ENCODE data around the gene ELP2.
"Not testable (repeated sequence)": the region's sequence is repeated elsewhere in the genome, so short reads cannot be mapped to it uniquely, and the experiment has no call there.

ELP2 gene

DNA sequence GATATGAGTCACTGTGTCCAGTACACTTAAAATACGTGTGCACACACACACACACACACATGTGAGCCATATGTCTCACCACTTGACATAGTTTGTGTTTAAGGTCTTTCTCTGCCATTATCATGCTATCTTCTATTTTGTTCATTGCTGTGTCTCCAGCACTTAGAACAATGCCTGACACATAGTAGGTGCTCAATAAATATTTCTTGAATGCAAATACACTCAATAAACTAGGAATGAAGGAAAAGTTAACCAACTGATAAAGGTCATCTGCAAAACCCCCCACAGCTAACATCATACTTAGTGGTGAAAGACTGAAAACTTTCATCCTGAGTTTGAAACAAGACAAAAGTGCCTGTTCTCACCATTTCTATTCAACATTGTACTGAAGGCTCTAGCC is 62.0 kb downstream of the ELP2 start:
- DNase-seq = no peak

DNA sequence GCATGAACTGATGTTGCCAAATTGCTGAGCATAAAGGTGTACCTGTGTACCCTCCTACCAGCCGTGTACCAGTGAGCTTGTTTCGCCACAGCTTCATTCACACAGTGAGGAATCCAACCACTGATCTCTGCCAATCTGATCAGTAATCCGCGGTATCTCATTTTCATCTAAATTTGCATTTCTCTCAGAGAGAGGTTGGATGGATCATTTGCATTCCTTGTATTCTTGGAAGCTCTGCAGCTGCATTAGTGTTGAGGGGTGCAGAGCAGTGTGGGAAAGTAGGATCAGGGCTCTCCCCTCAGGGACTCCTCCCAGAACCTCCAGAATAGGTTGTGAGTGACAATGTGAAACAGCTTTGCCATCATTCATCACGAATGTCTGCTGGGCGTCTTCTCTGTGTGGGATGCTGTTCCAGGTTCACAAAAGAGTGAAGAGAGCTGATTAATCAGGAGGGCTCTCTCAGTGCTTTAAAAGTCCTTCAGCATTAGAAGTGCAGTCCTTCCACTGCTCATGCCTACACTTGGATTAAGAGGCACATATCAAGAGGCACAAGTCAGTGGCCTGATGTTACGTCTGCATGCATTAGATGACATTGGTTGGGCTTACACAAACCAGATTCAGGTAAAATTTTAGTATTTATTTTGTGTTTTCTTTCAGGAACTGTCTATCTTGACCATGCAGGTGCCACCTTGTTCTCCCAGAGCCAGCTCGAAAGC is 65.1 kb downstream of the ELP2 start:
- no peak for DNase-seq

DNA sequence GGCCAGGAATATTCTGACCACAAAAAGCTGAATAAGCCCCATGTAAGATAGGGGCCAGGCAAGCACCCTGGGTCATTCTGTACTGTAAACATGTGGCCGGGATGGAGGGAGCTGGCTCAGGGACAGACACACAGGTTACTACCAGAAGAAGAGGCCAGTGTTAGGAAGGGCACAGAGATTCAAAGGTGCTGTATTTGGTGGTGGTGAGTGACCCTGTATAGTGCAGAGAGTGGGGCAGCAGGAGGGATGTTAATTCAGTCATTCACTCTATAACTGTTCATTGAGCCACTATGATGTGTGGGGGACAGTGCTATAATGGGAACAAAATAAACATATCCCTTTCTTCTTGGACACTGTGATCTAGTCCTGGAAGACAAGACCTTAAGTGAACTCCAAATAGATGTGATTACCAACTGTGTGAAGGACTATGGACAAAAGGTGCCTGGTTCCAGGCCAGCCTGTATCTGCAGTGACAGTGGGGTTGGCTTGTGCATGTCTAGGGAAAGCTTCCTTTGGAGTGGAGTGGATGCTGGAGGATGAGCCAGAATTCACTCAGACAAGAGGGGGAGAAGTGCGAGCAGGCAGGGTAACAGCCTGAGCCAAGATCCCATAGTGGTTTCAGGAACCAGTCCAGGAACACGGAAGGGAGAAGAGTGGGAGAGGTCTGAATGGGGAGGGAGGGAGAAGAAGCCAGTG is 65.9 kb downstream of the ELP2 start:
- no peak for DNase-seq

DNA sequence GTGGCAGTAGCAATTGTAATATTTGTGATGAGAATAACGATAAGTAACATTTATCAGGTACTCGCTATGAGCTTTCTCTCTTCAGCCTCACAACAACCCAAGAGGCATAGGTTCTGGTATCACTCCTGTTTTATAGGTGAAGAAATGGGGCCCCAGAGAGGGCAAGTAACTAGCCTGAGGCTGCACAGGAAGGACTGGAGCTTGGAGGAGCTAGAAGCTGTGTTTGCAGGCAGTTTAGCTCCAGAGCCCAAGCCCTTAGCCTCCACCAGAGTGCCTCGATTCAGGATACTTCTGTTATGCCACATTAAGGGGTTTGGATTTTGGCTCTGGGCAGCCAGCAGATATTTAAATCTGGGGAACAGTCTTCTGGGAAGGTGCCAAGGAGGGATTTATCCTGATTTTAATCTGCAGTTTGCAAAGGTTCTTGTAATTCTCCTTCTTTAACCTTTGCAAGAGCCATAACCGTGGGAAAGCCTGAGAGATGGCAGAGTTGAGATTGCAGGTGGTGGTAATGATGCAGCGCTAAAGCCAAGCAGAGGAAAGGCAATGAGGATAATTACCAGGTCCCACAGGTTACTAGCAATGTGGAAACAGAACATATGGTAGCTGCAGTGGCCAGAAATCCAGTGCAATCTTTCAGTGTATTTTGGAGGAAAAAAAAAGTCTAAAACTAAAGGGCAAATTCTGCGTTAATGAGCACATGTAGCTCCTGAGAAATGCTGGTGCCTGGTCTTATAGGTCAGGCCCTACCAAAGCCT is 66.7 kb downstream of the ELP2 start:
- DNase-seq = no peak

DNA sequence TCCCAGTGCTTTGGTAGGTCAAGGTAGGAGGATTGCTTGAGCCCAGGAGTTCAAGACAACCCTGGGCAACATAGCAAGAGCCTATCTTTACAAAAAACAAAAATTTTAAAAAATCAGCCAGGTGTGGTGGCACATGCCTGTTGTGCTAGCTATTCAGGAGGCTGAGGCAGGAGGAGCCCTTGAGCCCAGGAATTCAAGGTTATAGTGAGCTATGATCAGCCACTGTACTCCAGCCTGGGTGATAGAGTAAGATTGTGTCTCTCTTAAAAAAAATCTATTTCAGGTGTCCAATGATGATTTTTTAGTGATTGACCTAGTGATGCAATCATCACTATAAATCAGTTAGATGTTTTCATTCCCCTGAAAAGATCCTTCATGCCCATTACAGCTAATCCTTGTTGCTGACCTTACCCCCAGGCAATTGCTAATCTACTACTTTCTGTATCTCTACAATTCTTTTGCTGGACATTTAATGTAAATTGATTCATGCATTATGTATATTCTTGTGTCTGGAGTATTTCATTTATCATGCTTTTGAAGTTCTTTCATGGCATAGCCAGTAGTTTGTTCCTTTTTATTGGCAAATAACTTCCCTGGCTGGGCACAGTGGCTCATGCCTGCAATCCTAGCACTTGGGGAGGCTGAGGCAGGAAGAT is 67.9 kb downstream of the ELP2 start:
- DNase-seq = no peak

DNA sequence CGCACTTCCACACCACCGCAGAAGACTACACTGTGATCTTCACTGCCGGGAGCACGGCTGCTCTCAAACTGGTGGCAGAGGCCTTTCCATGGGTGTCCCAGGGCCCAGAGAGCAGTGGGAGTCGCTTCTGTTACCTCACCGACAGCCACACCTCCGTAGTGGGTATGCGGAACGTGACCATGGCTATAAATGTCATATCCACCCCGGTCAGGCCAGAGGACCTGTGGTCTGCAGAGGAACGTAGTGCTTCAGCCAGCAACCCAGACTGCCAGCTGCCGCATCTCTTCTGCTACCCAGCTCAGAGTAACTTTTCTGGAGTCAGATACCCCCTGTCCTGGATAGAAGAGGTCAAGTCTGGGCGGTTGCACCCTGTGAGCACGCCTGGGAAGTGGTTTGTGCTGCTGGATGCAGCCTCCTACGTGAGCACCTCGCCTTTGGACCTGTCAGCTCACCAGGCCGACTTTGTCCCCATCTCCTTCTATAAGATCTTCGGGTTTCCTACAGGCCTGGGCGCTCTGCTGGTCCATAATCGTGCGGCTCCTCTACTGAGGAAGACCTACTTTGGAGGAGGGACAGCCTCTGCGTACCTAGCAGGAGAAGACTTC is 70.1 kb downstream of the ELP2 start:
- DNase-seq = no peak

DNA sequence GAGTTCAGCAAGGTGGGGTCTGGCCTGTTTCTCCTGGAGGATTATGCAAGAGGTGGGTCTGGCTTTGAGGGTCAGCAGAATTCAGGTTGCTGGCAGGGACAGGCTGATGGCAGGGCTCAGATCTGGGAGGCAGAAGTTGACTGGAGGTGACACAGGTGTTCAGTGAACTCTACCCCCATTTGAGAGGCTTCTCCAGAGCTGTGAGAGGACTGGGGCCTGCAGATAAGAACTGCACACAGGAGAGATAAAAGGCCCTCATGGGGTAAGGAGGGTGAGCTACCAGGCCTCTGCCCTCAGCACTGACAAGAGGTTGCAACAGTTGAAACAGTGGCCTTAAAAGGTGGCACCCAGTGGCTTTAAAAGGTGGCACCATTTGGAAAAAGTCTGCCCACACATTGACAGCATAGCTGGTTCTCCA is 70.7 kb downstream of the ELP2 start:
- no peak for DNase-seq

DNA sequence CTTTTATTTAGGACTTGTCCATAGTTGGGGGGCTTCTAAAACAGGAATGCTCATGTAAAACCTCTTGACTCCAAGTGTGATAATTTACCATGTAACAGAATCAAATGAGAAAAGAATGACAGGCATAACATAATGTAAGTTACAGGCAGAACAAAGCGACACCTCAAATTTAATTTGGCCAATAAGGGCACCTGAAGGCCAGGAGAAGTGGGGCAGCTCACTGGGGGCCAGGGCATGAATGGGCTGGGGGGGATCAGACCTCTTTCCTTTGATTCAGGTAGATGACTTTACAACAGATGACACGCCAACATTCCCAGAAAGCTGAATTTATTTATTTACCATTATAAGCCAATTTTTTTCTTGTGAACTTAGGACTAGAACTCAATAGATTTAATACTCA is 72.1 kb downstream of the ELP2 start:
- DNase-seq = no peak

DNA sequence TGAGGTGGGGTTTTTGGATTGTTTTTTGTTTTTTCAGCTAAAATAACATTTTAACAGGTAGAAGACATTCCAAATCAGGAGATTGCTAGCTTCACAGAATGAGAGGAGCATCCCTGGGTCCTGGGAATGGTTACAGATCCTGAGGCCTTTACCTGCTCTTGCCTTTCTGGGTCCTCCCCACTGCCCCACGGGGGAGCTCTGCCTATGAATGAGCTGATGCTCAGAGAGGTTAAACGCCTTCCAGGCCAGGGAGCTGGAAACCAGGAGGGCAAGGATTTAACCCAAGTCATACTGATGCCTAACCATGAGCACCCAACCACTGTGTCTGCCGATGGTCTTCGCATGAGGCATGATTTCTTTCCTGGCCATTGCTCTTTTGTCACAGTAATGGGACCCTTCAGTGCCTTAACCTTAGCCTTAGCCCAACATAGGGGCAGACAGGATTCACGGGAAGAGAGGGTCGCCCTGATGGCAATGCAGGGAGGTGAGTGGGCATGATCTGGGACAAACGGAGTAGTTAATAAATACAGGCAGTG is 73.7 kb downstream of the ELP2 start:
- no peak for DNase-seq

DNA sequence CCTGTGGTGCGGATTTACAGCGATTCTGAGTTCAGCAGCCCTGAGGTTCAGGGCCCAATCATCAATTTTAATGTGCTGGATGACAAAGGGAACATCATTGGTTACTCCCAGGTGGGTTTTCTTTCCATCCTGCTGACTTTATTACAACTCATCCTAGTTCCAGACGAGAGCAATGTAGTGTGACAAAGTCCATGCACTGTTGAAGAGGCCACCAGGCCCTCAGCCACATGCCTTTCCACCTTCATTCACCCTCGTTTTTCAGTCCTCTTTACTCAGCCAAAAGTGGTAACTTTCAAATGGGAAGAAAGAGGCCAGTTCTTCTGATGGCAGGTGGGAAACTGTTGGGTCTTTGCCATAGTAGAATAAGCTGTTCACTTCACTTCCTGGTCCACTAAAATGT is 75.5 kb downstream of the ELP2 start:
- DNase-seq = no peak

DNA sequence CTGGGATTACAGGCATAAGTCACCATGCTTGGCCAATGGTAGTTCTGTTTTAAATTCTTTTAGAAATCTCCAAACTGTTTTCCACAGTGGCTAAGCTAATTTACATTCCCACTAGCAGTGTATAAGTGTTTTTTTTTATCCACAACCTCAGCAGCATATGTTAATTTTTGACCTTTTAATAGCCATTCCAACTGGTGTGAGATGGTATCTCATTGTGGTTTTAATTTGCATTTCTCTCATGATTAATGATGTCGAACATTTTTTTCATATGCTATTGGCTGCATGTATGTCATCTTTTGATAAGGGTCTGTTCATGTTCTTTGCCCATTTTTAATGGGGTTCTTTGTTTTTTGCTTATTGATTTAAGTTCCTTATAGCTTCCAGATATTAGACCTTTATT is 77.6 kb downstream of the ELP2 start:
- DNase-seq = no peak

DNA sequence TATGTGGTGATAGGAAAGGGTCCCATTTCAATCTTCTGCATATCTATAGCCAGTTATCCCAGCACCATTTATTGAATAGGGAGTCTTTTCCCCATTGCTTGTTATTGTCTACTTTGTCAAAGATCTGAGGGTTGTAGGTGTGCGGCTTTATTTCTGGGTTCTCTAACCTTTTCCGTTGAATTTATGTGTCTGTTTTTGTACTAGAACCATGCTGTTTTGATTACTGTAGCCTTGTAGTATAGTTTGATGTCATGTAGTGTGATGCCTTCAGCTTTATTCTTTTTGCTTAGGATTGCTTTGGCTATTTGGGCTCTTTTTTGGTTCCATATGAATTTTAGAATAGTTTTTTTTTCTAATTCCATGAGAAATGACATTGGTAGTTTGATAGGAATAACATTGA is 78.3 kb downstream of the ELP2 start:
- DNase-seq = not testable (repeated sequence)

DNA sequence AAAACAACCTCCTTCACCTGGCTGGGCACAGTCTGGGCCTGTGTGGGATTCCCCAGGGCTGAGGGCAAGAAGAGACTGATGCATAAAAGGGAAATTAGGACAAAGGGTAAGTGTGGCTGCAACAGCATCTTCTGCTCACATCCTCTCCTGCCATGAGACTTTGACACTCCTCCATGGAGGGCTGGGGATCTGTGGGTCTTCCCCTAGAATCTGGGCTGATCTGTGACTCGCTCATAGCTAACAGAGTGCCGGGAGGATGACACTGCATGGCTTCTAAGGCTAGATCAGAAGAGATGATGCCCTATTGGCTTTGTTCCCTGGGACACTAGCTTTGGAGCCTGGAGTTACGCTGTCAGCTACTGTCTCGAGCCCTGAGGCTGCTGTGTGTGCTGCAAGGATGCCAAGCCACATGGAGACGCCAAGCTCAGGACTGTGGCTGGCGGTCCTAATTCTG is 81.9 kb downstream of the ELP2 start:
- no peak for DNase-seq

DNA sequence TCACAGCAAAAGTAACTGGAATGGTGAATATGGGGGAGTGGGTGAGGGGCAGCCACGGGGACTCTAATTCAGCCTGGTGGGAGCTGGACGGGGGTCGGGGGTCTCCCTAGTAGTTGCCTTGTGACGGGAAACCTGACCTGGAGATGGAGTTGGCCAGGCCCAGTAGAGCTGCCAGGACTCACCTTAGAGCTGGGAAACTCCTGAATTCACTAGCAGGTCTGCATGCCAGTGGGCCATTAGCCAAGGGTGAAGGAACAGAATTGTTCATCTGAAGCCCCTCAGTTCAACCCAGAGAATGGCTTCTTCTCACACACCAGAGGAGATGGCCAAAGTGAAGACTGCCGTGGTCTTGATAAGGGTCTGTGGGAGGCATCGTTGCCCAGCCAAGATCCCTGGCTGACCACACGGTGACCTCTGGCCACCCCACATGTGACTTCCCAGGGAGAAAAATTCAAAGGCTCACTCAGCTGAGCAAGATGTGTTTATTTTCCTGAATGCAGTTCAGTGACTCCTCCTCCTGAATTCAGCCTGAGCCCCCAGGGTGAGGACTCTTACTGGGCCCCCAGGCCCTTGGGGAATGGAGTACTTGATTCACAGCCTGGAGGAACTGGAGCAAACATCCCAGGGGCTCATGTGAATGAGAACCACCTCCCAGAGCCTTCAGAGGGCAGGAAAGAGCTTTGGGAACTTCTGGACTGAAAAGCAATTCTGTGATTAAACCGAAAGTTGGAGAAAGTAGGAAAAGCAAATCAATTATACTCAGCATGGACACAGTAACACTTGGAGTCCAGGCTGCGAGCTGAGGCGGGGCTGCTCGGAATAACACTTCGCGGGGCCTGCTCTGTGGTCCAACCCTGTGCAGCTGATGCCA is 82.8 kb downstream of the ELP2 start:
- no peak for DNase-seq

DNA sequence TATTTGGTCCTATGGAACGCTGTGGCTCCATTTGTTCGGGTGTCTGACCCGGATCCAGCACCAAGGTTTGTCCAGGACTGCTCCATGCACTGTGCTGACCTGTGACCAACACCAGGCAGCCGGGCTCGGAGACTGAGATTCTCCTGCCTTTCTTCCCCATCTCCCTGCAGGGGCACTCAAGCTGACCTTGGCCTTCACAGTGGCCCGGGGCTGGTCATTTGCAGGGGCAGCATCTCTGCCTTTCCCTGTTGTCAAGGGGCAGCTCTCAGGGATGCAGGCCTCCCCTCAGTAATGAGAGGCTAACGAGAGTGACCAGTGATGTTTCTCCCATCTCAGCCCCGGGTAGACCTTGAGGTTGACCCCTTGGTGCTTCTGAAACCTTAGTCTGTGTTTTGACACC is 85.1 kb downstream of the ELP2 start:
- DNase-seq = no peak

DNA sequence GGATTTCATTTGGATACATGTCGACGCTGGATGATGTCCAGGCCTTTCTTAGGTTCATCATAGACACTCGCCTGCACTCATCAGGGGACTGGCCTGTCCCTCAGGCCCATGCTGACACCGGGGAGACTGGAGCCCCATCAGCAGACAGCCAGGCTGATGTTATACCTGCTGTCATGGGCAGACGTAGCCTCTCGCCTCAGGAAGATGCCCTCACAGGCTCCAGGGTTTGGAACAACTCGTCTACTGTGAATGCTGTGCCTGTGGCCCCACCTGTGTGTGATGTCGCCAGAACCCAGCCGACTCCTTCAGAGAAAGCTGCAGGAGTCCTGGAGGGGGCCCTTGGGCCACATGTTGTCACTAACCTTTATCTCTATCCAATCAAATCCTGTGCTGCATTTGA is 85.9 kb downstream of the ELP2 start:
- no peak for DNase-seq

DNA sequence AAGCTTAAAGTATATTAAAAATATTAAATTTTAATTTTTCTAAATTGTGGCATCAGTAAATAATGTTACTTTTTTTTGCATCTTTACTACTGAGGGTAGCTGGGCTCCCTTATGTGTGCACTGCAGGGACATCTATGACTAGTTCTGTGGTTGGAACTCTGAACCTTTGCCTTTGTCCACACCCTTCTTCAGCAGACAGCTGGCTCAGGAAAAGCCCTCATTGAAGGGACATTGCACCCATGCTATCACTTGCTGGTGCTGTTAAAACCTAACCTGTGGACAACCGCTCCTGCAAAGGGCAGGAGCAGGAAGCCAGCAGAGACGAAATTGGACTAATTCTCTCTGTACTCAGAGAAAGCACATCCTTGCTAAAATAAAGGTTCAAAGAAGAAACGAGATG is 87.6 kb downstream of the ELP2 start:
- DNase-seq = no peak

DNA sequence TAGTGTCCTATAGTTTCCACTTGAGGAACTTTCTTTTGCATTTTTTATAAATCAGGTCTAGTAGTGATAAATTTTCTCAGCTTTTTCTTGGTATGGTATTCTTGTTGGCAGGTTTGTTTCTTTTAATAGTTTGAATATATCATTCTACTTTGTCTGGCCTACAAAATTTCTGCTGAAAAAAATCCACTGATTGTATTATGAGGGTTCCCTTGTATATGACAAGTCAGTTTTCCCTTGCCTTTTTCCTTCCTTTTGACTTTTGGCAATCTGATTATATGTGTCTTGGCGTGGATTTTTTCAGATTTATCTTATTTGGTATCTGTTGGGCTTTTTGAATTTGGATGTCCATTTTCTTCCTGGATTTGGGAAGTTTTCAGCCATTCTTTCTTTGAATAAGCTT is 99.5 kb downstream of the ELP2 start:
- no peak for DNase-seq
